IPS DF 6.9 (cell line): Measurements from ENCODE around the gene EIF1.

Experiments
- DNase-seq: peaks from one replicate; pipeline ENCODE4 v3.0.0-alpha.2; 2013; ENCODE audit warnings: low read depth, low spot score
- H3K27ac ChIP-seq: one replicate; pipeline ENCODE4 v1.5.1; 2013; ENCODE audit warnings: low read length, control low read depth
- H3K27me3 ChIP-seq: 2 replicates; pipeline ENCODE4 v1.6.1; 2013; ENCODE audit warnings: mild to moderate bottlenecking, low read length; ENCODE audit not compliant: control insufficient read depth, insufficient read depth
- H3K36me3 ChIP-seq: 2 replicates; pipeline ENCODE4 v1.6.1; 2013; ENCODE audit warnings: low read length; ENCODE audit not compliant: control insufficient read depth, insufficient read depth
- H3K4me1 ChIP-seq: 2 replicates; pipeline ENCODE4 v1.6.1; 2013; ENCODE audit warnings: low read length; ENCODE audit not compliant: control insufficient read depth, insufficient read depth
- H3K4me3 ChIP-seq: 2 replicates; pipeline ENCODE4 v1.5.1; 2013; ENCODE audit warnings: mild to moderate bottlenecking, low read length
- H3K9me3 ChIP-seq: 2 replicates; pipeline ENCODE4 v1.6.1; 2013; ENCODE audit warnings: low read length, inconsistent platforms; ENCODE audit not compliant: control insufficient read depth, insufficient read depth
- WGBS: extraction: QIAGEN DNeasy Blood & Tissue Kit; methylation state at CpG from one replicate; pipeline ENCODE4 v1.1.7; 2013; ENCODE audit warnings: mixed read lengths, missing lambda C conversion rate; ENCODE audit not compliant: insufficient read length, insufficient coverage; 5-methylcytosine and 5-hydroxymethylcytosine counted together

EIF1 gene

GRCh38 chr17:41738077-41738800, 49.6 kb downstream of the EIF1 start:
- Histone ChIP-seq H3K27me3 (peaks cover 11% of the 10 kb centered on the region), H3K4me1 (peaks cover 6% of the 10 kb centered on the region), H3K27ac (no peak overlapping the region), H3K9me3 (no peaks in the 10 kb centered on the region), H3K36me3 (no peaks in the 10 kb centered on the region), H3K4me3 (no peak overlapping the region)
- peak; percentile 80 for DNase-seq
- WGBS = no CpG with 5 or more reads among the region's 10 CpGs

- H3K27me3 ChIP-seq = peaks cover 7% of the 10 kb centered on the region; the same call in 1 of the 2 replicates
- no peak overlapping the region for H3K27ac ChIP-seq
- H3K9me3 ChIP-seq = no peaks in the 10 kb centered on the region
- H3K36me3 ChIP-seq = no peaks in the 10 kb centered on the region
- WGBS = no CpG with 5 or more reads among the region's 5 CpGs
- no peak overlapping the region for H3K4me3 ChIP-seq
- peaks cover 6% of the 10 kb centered on the region for H3K4me1 ChIP-seq
- no peak for DNase-seq
These were observed 50.1 kb downstream of the EIF1 start for GRCh38 chr17:41738801-41739112.

GRCh38 chr17:41739661-41740352, 51.1 kb downstream of the EIF1 start:
- no peaks in the 10 kb centered on the region for H3K9me3 ChIP-seq
- H3K4me1 ChIP-seq = peaks cover 6% of the 10 kb centered on the region
- H3K36me3 ChIP-seq = no peaks in the 10 kb centered on the region
- no CpG with 5 or more reads among the region's 9 CpGs for WGBS
- H3K27ac ChIP-seq = no peak overlapping the region
- DNase-seq = no peak
- H3K4me3 ChIP-seq = no peak overlapping the region
- H3K27me3 ChIP-seq = peaks cover 5% of the 10 kb centered on the region; the same call in 1 of the 2 replicates

- DNase-seq = no peak
- no peak overlapping the region for H3K27ac ChIP-seq
- peaks cover 5% of the 10 kb centered on the region; the same call in 1 of the 2 replicates for H3K27me3 ChIP-seq
- H3K4me1 ChIP-seq = peaks cover 4% of the 10 kb centered on the region
- H3K9me3 ChIP-seq = no peaks in the 10 kb centered on the region
- H3K36me3 ChIP-seq = no peaks in the 10 kb centered on the region
- H3K4me3 ChIP-seq = no peak overlapping the region
- no CpG with 5 or more reads among the region's 5 CpGs for WGBS
These were observed 51.8 kb downstream of the EIF1 start for GRCh38 chr17:41740506-41740905.

- no peak for DNase-seq
- Histone ChIP-seq H3K27ac (no peak overlapping the region), H3K9me3 (no peaks in the 10 kb centered on the region), H3K4me3 (no peak overlapping the region), H3K27me3 (no peaks in the 10 kb centered on the region), H3K4me1 (peaks cover 6% of the 10 kb centered on the region), H3K36me3 (no peaks in the 10 kb centered on the region)
- no CpG with 5 or more reads among the region's 9 CpGs for WGBS
These were observed 53.0 kb downstream of the EIF1 start for GRCh38 chr17:41741709-41742108.
